OCI-LY7 (cell line): ENCODE results near the gene KCNQ4. TPM values are rescaled to one million over a fixed set of nuclear protein-coding genes. Genes with fewer than 3 reads are reported as not detected.

Experiments
- BruUV-seq: library from RNA; stranded (reverse); fragments of 400-500 nt; replicated peaks from 2 replicates; lab custom pipeline; 2021; lab: Mats Ljungman, UMichigan
- CTCF ChIA-PET: fragments of 300-600 bp; sonication (Branson Sonifier 250); formaldehyde crosslinking; loops from one replicate; lab custom pipeline; 2022; ENCODE audit warnings: antibody characterized with exemption; ENCODE audit not compliant: unreplicated experiment; lab: Charles Lee
- POLR2A ChIA-PET: fragments of 300-600 bp; sonication (Branson Sonifier 250); formaldehyde crosslinking; loops from one replicate; lab custom pipeline; 2022; ENCODE audit warnings: antibody characterized with exemption; lab: Charles Lee
- DNase-seq: peaks from one replicate; pipeline ENCODE4 v3.0.0-alpha.2; 2015; ENCODE audit warnings: low spot score
- H2AFZ ChIP-seq: fragments of 200-600 bp; sonication (generic), shearing (Covaris generic); 2 replicates; pipeline ENCODE4 v1.6.1; 2014; ENCODE audit warnings: mild to moderate bottlenecking, antibody characterized with exemption, low read length, moderate library complexity
- H3K27ac ChIP-seq: fragments of 200-600 bp; sonication (generic); 2 replicates; pipeline ENCODE4 v1.5.1; 2014; ENCODE audit warnings: mixed run types, low read depth, mild to moderate bottlenecking, moderate library complexity, low read length, inconsistent platforms; ENCODE audit not compliant: poor library complexity, severe bottlenecking
- H3K36me3 ChIP-seq: fragments of 200-600 bp; sonication (generic); 2 replicates; pipeline ENCODE4 v1.6.1; 2014; ENCODE audit warnings: mild to moderate bottlenecking, antibody characterized with exemption, low read length, moderate library complexity, mixed read lengths; ENCODE audit not compliant: insufficient read depth
- H3K4me1 ChIP-seq: fragments of 200-600 bp; sonication (generic); 2 replicates; pipeline ENCODE4 v1.5.1; 2014; ENCODE audit warnings: mild to moderate bottlenecking, low read length; ENCODE audit not compliant: insufficient read depth, poor library complexity, severe bottlenecking
- H3K4me2 ChIP-seq: fragments of 200-600 bp; sonication (generic); 2 replicates; pipeline ENCODE4 v1.6.1; 2014; ENCODE audit warnings: mild to moderate bottlenecking, low read length
- H3K4me3 ChIP-seq: fragments of 200-600 bp; sonication (generic); 2 replicates; pipeline ENCODE4 v1.5.1; 2014; ENCODE audit warnings: mild to moderate bottlenecking, low read depth, low read length; ENCODE audit not compliant: poor library complexity, severe bottlenecking
- H3K79me2 ChIP-seq: fragments of 200-600 bp; sonication (generic); 2 replicates; pipeline ENCODE4 v1.6.1; 2016; ENCODE audit warnings: low read depth, mild to moderate bottlenecking, low read length, moderate library complexity, mixed read lengths; ENCODE audit not compliant: insufficient read depth
- H3K9me2 ChIP-seq: fragments of 200-600 bp; sonication (generic); 2 replicates; pipeline ENCODE4 v1.6.1; 2016; ENCODE audit warnings: mild to moderate bottlenecking, low read length, mixed read lengths; ENCODE audit not compliant: insufficient read depth
- H3K9me3 ChIP-seq: fragments of 200-600 bp; sonication (generic); 2 replicates; pipeline ENCODE4 v1.6.1; 2014; ENCODE audit warnings: mild to moderate bottlenecking, mixed run types, low read length, mixed read lengths
- H4K20me1 ChIP-seq: fragments of 200-600 bp; sonication (generic); 2 replicates; pipeline ENCODE4 v1.6.1; 2014; ENCODE audit warnings: mild to moderate bottlenecking, antibody characterized with exemption, low read length, moderate library complexity, mixed read lengths; ENCODE audit not compliant: insufficient read depth
- CTCF ChIP-seq: fragments of 200-600 bp; sonication (generic); conservative IDR thresholded peaks from 2 replicates; pipeline ENCODE4 v1.5.1; 2014; ENCODE audit warnings: mild to moderate bottlenecking, antibody characterized with exemption, low read length, moderate library complexity, mixed read lengths
- EZH2phosphoT487 ChIP-seq: fragments of 200-600 bp; sonication (generic); IDR thresholded peaks from 2 replicates; pipeline ENCODE4 v1.6.1; 2018; ENCODE audit warnings: low read depth, borderline replicate concordance, mild to moderate bottlenecking, mixed run types, antibody characterized with exemption, low read length, moderate library complexity, mixed read lengths
- intact Hi-C: fragments of 100-400 bp; cut with micrococcal nuclease; formaldehyde crosslinking; loops from one replicate; pipeline ENCODE4 v1.10.0; 2022; ENCODE audit not compliant: unreplicated experiment
- total RNA-seq, 2 experiments: library from RNA; depleted of rRNA in 1 of 2; stranded (reverse); fragments of >200 nt in 1 of 2; shearing (Covaris generic) in 1 of 2; gene quantifications; 2 replicates each; pipeline ENCODE4 v1.2.3, GENCODE V29; 2014 to 2022

Gene KCNQ4
- total RNA-seq, 2 experiments from 2014 or later: 0.16 to 0.49 TPM

GRCh38 chr1:40868051-40868723 is 84.6 kb downstream of the KCNQ4 start:
- H3K9me2 ChIP-seq: no peaks in the 10 kb centered on the region
- no peak overlapping the region for H3K4me3 ChIP-seq
- no peak for DNase-seq
- BruUV-seq: no TSS peak
- ChIA-PET CTCF (interaction anchor here (0.8 kb wide), 1 partner anchor 18 kb away, joined by 4 read pairs; no protein-coding TSS in a partner anchor), POLR2A (interaction anchor here (0.6 kb wide), 2 partner anchors 67 to 391 kb away, joined by 3 read pairs; no protein-coding TSS in a partner anchor)
- no peaks in the 10 kb centered on the region for H3K36me3 ChIP-seq
- H3K9me3 ChIP-seq: no peaks in the 10 kb centered on the region
- H3K4me1 ChIP-seq: no peaks in the 10 kb centered on the region
- H3K79me2 ChIP-seq: no peaks in the 10 kb centered on the region
- intact Hi-C loops: no loop called here
- H3K4me2 ChIP-seq: no peak overlapping the region
- TF ChIP-seq CTCF: no peak
- no peak for TF ChIP-seq EZH2phosphoT487
- no peak overlapping the region for H3K27ac ChIP-seq
- H2AFZ ChIP-seq: no peak overlapping the region
- no peaks in the 10 kb centered on the region for H4K20me1 ChIP-seq

- Histone ChIP-seq H3K9me3 (no peaks in the 10 kb centered on the region), H3K9me2 (no peaks in the 10 kb centered on the region), H3K4me1 (no peaks in the 10 kb centered on the region), H3K27ac (no peak overlapping the region), H3K36me3 (no peaks in the 10 kb centered on the region), H3K79me2 (no peaks in the 10 kb centered on the region), H2AFZ (no peak overlapping the region), H4K20me1 (no peaks in the 10 kb centered on the region), H3K4me2 (no peak overlapping the region), H3K4me3 (no peak overlapping the region)
- ChIA-PET POLR2A (interaction anchor here (0.6 kb wide), 1 partner anchor 10 kb away, joined by 3 read pairs; no protein-coding TSS in a partner anchor), CTCF (no interaction called here)
- BruUV-seq: no TSS peak
- intact Hi-C loops: no loop called here
- no peak for TF ChIP-seq CTCF
- no peak for TF ChIP-seq EZH2phosphoT487
- no peak for DNase-seq
Observed at GRCh38 chr1:40870135-40870728, 86.6 kb downstream of the KCNQ4 start.

- intact Hi-C loops: no loop called here
- Histone ChIP-seq H3K27ac (no peak overlapping the region), H3K36me3 (no peaks in the 10 kb centered on the region), H3K4me3 (no peak overlapping the region), H2AFZ (no peak overlapping the region), H3K4me1 (no peaks in the 10 kb centered on the region), H3K9me3 (peaks cover 4% of the 10 kb centered on the region; the same call in 1 of the 2 replicates), H3K4me2 (no peak overlapping the region), H3K79me2 (no peaks in the 10 kb centered on the region), H3K9me2 (no peaks in the 10 kb centered on the region), H4K20me1 (no peaks in the 10 kb centered on the region)
- TF ChIP-seq CTCF: no peak
- ChIA-PET POLR2A (interaction anchor here (0.7 kb wide), 1 partner anchor 665 kb away, joined by 3 read pairs; no protein-coding TSS in a partner anchor), CTCF (no interaction called here)
- no TSS peak for BruUV-seq
- no peak for DNase-seq
Observed at GRCh38 chr1:40872276-40872675, 88.7 kb downstream of the KCNQ4 start.
